ENCODE measurements around the gene MEGF9. TPM values are rescaled to one million over a fixed set of nuclear protein-coding genes. Genes with fewer than 3 reads are reported as not detected.

MEGF9 gene
- total and polyA plus RNA-seq, 7 donors = 2.5 to 21.0 (median 11.8) TPM

GRCh38 chr9:120652934-120653333 lies 61.3 kb downstream of the MEGF9 start:
- no peaks in the 10 kb centered on the region for H3K9me3 ChIP-seq
- intact Hi-C loops (cut with DNase I) = no loop called here
- no peaks in the 10 kb centered on the region for H3K36me3 ChIP-seq
- H3K27me3 ChIP-seq = no peaks in the 10 kb centered on the region
- H3K4me3 ChIP-seq = no peak overlapping the region
- no peak for DNase-seq
- H3K27ac ChIP-seq = no peak overlapping the region
- 95% methylated on average over 2 of the region's 2 CpGs for WGBS, 2 donors
- no peak for TF ChIP-seq CTCF (IDR thresholded peaks at IDR 0.05)
- TF ChIP-seq POLR2AphosphoS5 (IDR thresholded peaks at IDR 0.05) = no peak
- no peak for TF ChIP-seq EP300 (IDR thresholded peaks at IDR 0.05)
- TF ChIP-seq POLR2A (IDR thresholded peaks at IDR 0.05) = no peak
- H3K4me1 ChIP-seq = no peaks in the 10 kb centered on the region

- 84 to 88% methylated on average over 1 of the region's 1 CpG for WGBS, 2 donors
Observed at GRCh38 chr9:120650352-120650751, 63.9 kb downstream of the MEGF9 start.

GRCh38 chr9:120648581-120649197 lies 65.6 kb downstream of the MEGF9 start:
- Histone ChIP-seq H3K9me3 (no peaks in the 10 kb centered on the region), H3K36me3 (no peaks in the 10 kb centered on the region), H3K4me1 (no peaks in the 10 kb centered on the region), H3K27ac (no peak overlapping the region), H3K4me3 (no peak overlapping the region), H3K27me3 (no peaks in the 10 kb centered on the region)
- TF ChIP-seq POLR2A (IDR thresholded peaks at IDR 0.05) (no peak), CTCF (IDR thresholded peaks at IDR 0.05) (no peak), EP300 (IDR thresholded peaks at IDR 0.05) (no peak)
- intact Hi-C loops (cut with DNase I) = no loop called here
- DNase-seq = no peak
- 96% methylated on average over 3 of the region's 3 CpGs for WGBS, 2 donors

More at GRCh38 chr9:120650352-120650751, 63.9 kb downstream of the MEGF9 start:
- intact Hi-C loops (cut with DNase I) = no loop called here
- no peaks in the 10 kb centered on the region for H3K27me3 ChIP-seq
- TF ChIP-seq EP300 (IDR thresholded peaks at IDR 0.05) (no peak), POLR2A (IDR thresholded peaks at IDR 0.05) (no peak), POLR2AphosphoS5 (IDR thresholded peaks at IDR 0.05) (no peak), CTCF (IDR thresholded peaks at IDR 0.05) (no peak)
- H3K36me3 ChIP-seq = no peaks in the 10 kb centered on the region
- H3K4me3 ChIP-seq = no peak overlapping the region
- no peak for DNase-seq
- no peaks in the 10 kb centered on the region for H3K9me3 ChIP-seq
- no peaks in the 10 kb centered on the region for H3K4me1 ChIP-seq
- no peak overlapping the region for H3K27ac ChIP-seq

GRCh38 chr9:120646948-120647347 lies 67.3 kb downstream of the MEGF9 start:
- intact Hi-C loops (cut with DNase I) = no loop called here
- no peaks in the 10 kb centered on the region for H3K27me3 ChIP-seq
- no peaks in the 10 kb centered on the region for H3K4me1 ChIP-seq
- no peaks in the 10 kb centered on the region for H3K9me3 ChIP-seq
- H3K27ac ChIP-seq = no peak overlapping the region
- TF ChIP-seq EP300 (IDR thresholded peaks at IDR 0.05) (no peak), CTCF (IDR thresholded peaks at IDR 0.05) (no peak), POLR2AphosphoS5 (IDR thresholded peaks at IDR 0.05) (no peak), POLR2A (IDR thresholded peaks at IDR 0.05) (no peak)
- H3K4me3 ChIP-seq = no peak overlapping the region
- no peak for DNase-seq
- 28 to 74% methylated on average over 4 of the region's 4 CpGs for WGBS, 2 donors
- H3K36me3 ChIP-seq = no peaks in the 10 kb centered on the region

- no peaks in the 10 kb centered on the region for H3K4me1 ChIP-seq
- 95 to 96% methylated on average over 1 of the region's 1 CpG for WGBS, 2 donors
- H3K27me3 ChIP-seq = no peaks in the 10 kb centered on the region
- no peaks in the 10 kb centered on the region for H3K9me3 ChIP-seq
- H3K36me3 ChIP-seq = no peaks in the 10 kb centered on the region
- TF ChIP-seq EP300 (IDR thresholded peaks at IDR 0.05) = no peak
- TF ChIP-seq POLR2A (IDR thresholded peaks at IDR 0.05) = no peak
- TF ChIP-seq CTCF (IDR thresholded peaks at IDR 0.05) = no peak
- TF ChIP-seq POLR2AphosphoS5 (IDR thresholded peaks at IDR 0.05) = no peak
- H3K27ac ChIP-seq = no peak overlapping the region
- DNase-seq = no peak
- intact Hi-C loops (cut with DNase I) = no loop called here
- H3K4me3 ChIP-seq = no peak overlapping the region
Observed at GRCh38 chr9:120645760-120646159, 68.5 kb downstream of the MEGF9 start.

Data from sigmoid colon (tissue), 7 donors.